CD4-positive, alpha-beta T cell treated with Interleukin-6 at 100 ng/mL for 8 hours (primary cell): ENCODE results near the gene TNNC2.

ENCODE experiments used
- DNase-seq: peaks from one replicate; pipeline ENCODE4 v3.0.0-alpha.2; 2020; ENCODE audit warnings: mixed read lengths, low spot score

Gene TNNC2

GRCh38 chr20:45781391-45781931, 45.7 kb downstream of the TNNC2 start:
- no peak for DNase-seq

GRCh38 chr20:45780159-45780558, 47.0 kb downstream of the TNNC2 start:
- DNase-seq = no peak

- DNase-seq = no peak
Observed at GRCh38 chr20:45779011-45779915, 47.8 kb downstream of the TNNC2 start.

- DNase-seq = no peak
Observed at GRCh38 chr20:45776931-45777330, 50.2 kb downstream of the TNNC2 start.

GRCh38 chr20:45775411-45775810, 51.7 kb downstream of the TNNC2 start:
- no peak for DNase-seq

GRCh38 chr20:45774945-45775344, 52.2 kb downstream of the TNNC2 start:
- DNase-seq = no peak
